ENCODE data around the gene PRSS35.
A peak's percentile ranks its signal among the peaks of the same experiment; 100 is the strongest.

PRSS35 gene

DNA sequence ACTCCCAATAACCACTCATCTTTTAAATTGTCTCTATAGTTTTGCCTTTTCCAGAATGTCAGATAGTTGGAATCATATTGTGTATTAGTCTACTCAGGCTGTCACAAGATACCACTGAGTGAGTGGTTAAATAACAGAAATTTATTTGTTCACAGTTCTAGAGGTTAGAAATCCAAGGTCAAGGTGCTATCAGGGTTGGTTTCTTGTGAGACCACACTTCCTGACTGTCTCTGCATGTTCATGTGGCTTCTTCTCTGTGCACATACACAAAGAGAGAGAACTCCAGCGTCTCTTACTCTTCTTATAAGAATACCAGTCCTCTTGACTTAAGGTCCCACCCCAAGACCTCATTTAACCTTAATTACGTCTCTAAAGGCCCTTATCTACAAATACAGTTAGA, 23.9 kb upstream of the PRSS35 start:
- DNase-seq (ENCODE audit: low read depth in 2 of 2), result no peak
- TF ChIP-seq, protein P1, sequence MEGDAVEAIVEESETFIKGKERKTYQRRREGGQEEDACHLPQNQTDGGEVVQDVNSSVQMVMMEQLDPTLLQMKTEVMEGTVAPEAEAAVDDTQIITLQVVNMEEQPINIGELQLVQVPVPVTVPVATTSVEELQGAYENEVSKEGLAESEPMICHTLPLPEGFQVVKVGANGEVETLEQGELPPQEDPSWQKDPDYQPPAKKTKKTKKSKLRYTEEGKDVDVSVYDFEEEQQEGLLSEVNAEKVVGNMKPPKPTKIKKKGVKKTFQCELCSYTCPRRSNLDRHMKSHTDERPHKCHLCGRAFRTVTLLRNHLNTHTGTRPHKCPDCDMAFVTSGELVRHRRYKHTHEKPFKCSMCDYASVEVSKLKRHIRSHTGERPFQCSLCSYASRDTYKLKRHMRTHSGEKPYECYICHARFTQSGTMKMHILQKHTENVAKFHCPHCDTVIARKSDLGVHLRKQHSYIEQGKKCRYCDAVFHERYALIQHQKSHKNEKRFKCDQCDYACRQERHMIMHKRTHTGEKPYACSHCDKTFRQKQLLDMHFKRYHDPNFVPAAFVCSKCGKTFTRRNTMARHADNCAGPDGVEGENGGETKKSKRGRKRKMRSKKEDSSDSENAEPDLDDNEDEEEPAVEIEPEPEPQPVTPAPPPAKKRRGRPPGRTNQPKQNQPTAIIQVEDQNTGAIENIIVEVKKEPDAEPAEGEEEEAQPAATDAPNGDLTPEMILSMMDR (IDR thresholded peaks at IDR 0.05; ENCODE audit: low read depth, low read length), result no peak
- H3K4me3 ChIP-seq (replicated peaks in 1 of 2; ENCODE audit: low read depth in 2 of 2, low read length in 2 of 2), result no peak overlapping the region

DNA sequence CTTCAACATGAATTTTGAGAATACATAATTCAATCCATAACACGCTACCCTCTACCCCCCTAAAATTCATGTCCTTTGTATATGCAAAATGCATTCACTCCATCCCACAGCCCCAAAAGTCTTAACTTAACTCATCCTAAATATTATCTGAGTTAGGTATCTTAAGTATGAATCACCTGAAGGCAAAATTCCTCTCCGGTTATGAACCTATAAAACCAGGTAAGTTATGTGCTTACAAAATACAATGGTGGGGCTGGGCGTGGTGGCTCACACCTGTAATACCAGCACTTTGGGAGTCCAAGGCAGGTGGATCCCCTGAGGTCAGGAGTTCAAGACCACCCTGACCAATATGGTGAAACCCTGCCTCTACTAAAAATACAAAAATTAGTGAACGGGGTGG, 23.5 kb upstream of the PRSS35 start:
- no peak for DNase-seq (ENCODE audit: low read depth in 2 of 2)

DNA sequence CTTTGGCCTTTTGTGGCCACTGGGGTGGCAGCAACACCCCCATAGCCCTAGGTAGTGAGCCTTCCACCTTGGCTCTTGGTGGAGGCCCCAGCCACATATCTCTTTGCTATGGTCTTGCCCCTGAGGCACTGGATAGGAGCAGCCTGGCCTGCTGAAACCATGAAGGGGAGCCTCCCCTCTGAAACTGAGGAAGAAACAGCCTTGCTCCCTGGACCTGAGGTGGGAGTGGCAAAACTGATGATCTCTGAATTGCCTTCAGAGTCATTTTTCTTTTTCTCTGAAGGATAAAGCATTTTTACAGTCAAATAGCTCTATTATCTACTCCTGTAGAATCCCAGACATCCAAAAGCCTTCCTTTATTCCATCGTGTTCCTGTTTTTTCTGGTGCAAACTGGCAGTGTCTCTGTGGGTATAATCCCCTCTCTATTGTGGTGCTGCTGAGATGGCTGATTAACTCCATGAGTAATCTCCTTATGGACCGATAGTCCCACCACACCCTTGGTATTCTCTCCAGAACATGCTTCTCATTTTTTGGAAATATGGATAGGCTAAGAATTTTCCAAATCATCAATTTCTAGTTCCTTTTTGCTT, 22.0 kb upstream of the PRSS35 start:
- TF ChIP-seq, protein P1 (IDR thresholded peaks at IDR 0.05; ENCODE audit: low read depth, low read length), result no peak
- DNase-seq (ENCODE audit: low read depth in 2 of 2), result no peak
- no peak overlapping the region for H3K4me3 ChIP-seq (replicated peaks in 1 of 2; ENCODE audit: low read depth in 2 of 2, low read length in 2 of 2)

More for the DNA sequence above, 23.5 kb upstream of the PRSS35 start:
- H3K4me3 ChIP-seq (replicated peaks in 1 of 2; ENCODE audit: low read depth in 2 of 2, low read length in 2 of 2), result no peak overlapping the region
- TF ChIP-seq, protein P1 (IDR thresholded peaks at IDR 0.05; ENCODE audit: low read depth, low read length), result no peak

DNA sequence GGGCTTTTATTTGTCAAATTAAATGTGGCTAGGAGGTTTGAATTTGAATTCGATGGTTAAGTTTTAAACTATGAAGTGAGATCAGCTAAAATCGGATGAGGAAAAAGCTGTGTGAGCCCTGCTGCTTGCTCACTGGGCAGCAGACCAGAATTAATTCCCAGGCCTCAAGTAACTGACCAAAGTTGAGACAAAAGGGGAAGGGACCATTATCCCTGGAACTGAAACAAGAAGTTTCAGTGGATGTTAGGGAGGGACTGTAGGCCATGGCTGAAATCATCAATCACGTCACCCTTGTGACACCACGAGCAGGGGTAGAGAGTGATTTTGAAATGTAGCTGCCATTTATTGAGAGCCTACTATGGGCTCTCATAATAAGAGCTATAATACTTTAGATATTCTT, 7.0 kb upstream of the PRSS35 start:
- TF ChIP-seq, protein P1 (IDR thresholded peaks at IDR 0.05; ENCODE audit: low read depth, low read length), result no peak

DNA sequence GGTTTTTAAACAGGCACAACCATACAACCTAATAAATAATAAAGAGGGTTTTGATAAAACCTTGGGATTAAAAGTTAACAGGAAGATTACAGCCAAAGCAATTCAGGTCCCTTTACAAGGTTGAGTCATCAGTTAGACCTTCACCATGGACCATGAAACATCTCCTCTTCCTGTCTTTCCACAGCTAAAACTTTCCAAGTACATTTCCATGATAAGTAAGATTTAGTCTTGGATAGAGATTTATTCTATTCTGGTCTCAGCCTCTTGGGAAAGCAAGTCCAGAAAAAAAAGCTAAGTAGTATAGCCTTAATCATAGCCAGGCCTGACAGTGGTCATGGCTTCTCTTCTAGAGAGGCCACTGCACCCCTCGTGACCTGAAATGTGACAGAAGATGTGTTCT, 2.9 kb upstream of the PRSS35 start:
- DNase-seq (ENCODE audit: low read depth in 2 of 2), result peak; percentile 11 to 12
- TF ChIP-seq, protein P1 (IDR thresholded peaks at IDR 0.05; ENCODE audit: low read depth, low read length), result no peak
- H3K4me3 ChIP-seq (replicated peaks in 1 of 2; ENCODE audit: low read depth in 2 of 2, low read length in 2 of 2), result no peak overlapping the region

More for the DNA sequence above, 7.0 kb upstream of the PRSS35 start:
- no peak overlapping the region for H3K4me3 ChIP-seq (replicated peaks in 1 of 2; ENCODE audit: low read depth in 2 of 2, low read length in 2 of 2)
- DNase-seq (ENCODE audit: low read depth in 2 of 2), result peak in 1 of 2 donors; percentile 17

DNA sequence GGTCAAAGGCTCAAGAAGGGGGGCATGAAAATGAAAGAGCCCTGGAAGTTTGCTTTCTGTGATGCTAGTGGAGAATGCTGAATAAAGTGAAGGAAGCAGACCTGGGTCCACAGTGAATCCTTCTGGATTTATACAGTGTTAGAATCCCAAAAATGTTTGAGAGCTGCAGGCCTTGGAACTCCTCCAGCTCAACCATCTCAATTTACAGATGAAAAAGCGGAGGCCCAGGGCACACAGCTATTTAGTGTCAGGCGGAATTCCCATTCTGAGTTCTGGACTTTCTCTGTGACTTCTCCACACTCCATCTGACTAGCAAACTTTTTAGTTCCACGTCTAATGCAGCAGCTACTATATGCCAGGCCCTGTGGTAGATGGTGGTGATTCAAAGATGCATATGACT, 1.5 kb upstream of the PRSS35 start:
- DNase-seq (ENCODE audit: low read depth in 2 of 2), result no peak
- H3K4me3 ChIP-seq (replicated peaks in 1 of 2; ENCODE audit: low read depth in 2 of 2, low read length in 2 of 2), result no peak overlapping the region
- TF ChIP-seq, protein P1 (IDR thresholded peaks at IDR 0.05; ENCODE audit: low read depth, low read length), result no peak

DNA sequence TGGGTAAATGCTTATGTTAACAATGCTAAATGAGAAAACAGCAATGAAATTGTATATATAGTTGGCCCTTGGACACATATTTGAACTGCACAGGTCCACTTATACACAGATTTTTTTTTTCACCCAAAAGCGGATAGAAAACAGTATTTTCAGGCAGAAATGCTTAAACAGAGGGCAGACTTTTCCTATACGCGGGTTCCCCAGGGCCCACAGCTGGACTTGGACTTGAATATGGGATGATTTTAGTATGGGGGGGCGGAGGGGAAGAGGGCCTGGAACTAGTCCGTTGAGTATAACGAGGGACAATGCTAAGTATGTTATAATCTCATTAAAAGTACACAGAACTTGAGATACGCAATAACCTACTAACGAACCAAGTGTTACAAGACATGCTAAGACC, 1.1 kb upstream of the PRSS35 start:
- DNase-seq (ENCODE audit: low read depth in 2 of 2), result no peak
- TF ChIP-seq, protein P1 (IDR thresholded peaks at IDR 0.05; ENCODE audit: low read depth, low read length), result no peak

More for the DNA sequence above, 1.1 kb upstream of the PRSS35 start:
- no peak overlapping the region for H3K4me3 ChIP-seq (replicated peaks in 1 of 2; ENCODE audit: low read depth in 2 of 2, low read length in 2 of 2)
